ENCODE results near the gene ARL10. TPM values are rescaled to one million over a fixed set of nuclear protein-coding genes. Genes with fewer than 3 reads are reported as not detected.

The ARL10 gene
- polyA plus RNA-seq, 1 of the 3 experiments (the other 2 are of a cell fraction), result 4.6 TPM

DNA sequence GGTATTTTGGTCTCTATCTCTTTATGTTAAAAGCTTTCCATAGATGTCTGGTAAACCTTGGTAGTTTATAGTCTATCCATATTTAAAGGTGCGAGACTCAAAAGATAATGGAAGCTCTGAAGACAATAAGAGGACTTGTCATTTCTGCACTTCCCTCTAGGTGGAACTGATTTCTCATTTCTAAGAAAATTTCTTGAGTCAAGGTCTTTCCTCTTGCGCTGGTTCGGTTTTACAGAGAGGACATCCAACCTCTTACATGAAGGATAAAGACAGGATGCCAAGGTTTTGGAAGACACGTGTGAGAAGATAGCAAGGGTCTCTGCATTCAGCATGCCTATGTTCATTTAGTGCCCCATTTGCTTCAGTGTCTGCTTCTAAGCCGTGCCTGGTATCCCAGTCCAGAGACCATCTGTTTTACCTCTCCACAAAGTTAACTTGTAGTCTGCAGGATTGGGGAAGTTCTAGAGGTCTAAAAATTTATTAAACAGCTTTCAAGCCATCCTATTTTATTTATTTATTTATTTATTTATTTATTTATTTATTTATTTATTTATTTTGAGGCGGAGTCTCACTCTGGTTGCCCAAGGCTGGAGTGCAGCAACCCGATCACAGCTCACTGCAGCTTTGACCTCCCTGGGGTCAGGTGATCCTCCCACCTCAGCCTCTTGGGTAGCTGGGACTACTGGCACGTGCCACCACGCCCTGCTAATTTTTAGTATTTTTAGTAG is 45.3 kb upstream of the ARL10 start:
- CTCF ChIA-PET, result interaction anchor here (0.9 kb wide), 1 partner anchor 590 kb away, joined by 3 read pairs; no protein-coding TSS in a partner anchor
- Histone ChIP-seq H4K20me1 (ENCODE audit: insufficient read depth) (no peaks in the 10 kb centered on the region), H3K4me3 (ENCODE audit: low read depth in 2 of 2, low read length in 1 of 2) (no peak overlapping the region), H3K27ac (ENCODE audit: low read depth in 2 of 2, low read length in 1 of 2) (no peak overlapping the region), H3F3A (replicated peaks; ENCODE audit: insufficient read depth) (no peaks in the 10 kb centered on the region), H3K9ac (no peak overlapping the region), H3K9me2 (no peaks in the 10 kb centered on the region), H3K9me3 (no peaks in the 10 kb centered on the region), H3K36me3 (replicated peaks in 1 of 2; ENCODE audit: control insufficient read depth in 1 of 2, insufficient read depth in 2 of 2, low read length in 1 of 2) (peaks cover 24 to 30% of the 10 kb centered on the region in 2 experiments), H3K27me3 (ENCODE audit: insufficient read depth) (no peaks in the 10 kb centered on the region), H3K4me2 (no peak overlapping the region), H2AFZ (ENCODE audit: low read depth) (no peak overlapping the region), H3K4me1 (ENCODE audit: control insufficient read depth in 1 of 2, insufficient read depth in 2 of 2, low read depth in 1 of 2, low read length in 1 of 2) (no peaks in the 10 kb centered on the region), H3K79me2 (ENCODE audit: insufficient read depth) (no peaks in the 10 kb centered on the region)
- no peak for DNase-seq
- TF ChIP-seq FOXM1 (IDR thresholded peaks at IDR 0.05; ENCODE audit: low read depth) (no peak), GATA2 (CRISPR knock-in tag; IDR thresholded peaks at IDR 0.05) (no peak), RXRA (IDR thresholded peaks at IDR 0.05; ENCODE audit: borderline replicate concordance, low read depth) (no peak), RAD21 (IDR thresholded peaks at IDR 0.05; ENCODE audit: low read length) (no peak), TCF12 (IDR thresholded peaks at IDR 0.05) (no peak), YY1 (IDR thresholded peaks at IDR 0.05; ENCODE audit: low read depth) (no peak), MXI1 (IDR thresholded peaks at IDR 0.05; ENCODE audit: low read depth, low read length) (no peak), CHD2 (IDR thresholded peaks at IDR 0.05; ENCODE audit: low read length, partially characterized antibody) (no peak), SMC3 (IDR thresholded peaks at IDR 0.05; ENCODE audit: low read depth, low read length) (no peak), ELF1 (IDR thresholded peaks at IDR 0.05) (no peak), EZH2phosphoT487 (IDR thresholded peaks at IDR 0.05; ENCODE audit: borderline replicate concordance, low read depth) (no peak), RFX5 (IDR thresholded peaks at IDR 0.05; ENCODE audit: low read length) (no peak), NFIC (IDR thresholded peaks at IDR 0.05; ENCODE audit: borderline replicate concordance) (no peak), SIN3A (IDR thresholded peaks at IDR 0.05; ENCODE audit: borderline replicate concordance, low read depth, low read length) (no peak), EP300 (IDR thresholded peaks at IDR 0.05; ENCODE audit: borderline replicate concordance in 1 of 2, low read depth in 1 of 2, low read length in 1 of 2) (no peak)
- TF ChIP-seq, protein P1, sequence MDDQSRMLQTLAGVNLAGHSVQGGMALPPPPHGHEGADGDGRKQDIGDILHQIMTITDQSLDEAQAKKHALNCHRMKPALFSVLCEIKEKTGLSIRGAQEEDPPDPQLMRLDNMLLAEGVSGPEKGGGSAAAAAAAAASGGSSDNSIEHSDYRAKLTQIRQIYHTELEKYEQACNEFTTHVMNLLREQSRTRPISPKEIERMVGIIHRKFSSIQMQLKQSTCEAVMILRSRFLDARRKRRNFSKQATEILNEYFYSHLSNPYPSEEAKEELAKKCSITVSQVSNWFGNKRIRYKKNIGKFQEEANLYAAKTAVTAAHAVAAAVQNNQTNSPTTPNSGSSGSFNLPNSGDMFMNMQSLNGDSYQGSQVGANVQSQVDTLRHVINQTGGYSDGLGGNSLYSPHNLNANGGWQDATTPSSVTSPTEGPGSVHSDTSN (IDR thresholded peaks at IDR 0.05), result no peak
- TF ChIP-seq, protein P2, sequence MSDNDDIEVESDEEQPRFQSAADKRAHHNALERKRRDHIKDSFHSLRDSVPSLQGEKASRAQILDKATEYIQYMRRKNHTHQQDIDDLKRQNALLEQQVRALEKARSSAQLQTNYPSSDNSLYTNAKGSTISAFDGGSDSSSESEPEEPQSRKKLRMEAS (IDR thresholded peaks at IDR 0.05; ENCODE audit: low read depth), result no peak
- TF ChIP-seq, protein P3, sequence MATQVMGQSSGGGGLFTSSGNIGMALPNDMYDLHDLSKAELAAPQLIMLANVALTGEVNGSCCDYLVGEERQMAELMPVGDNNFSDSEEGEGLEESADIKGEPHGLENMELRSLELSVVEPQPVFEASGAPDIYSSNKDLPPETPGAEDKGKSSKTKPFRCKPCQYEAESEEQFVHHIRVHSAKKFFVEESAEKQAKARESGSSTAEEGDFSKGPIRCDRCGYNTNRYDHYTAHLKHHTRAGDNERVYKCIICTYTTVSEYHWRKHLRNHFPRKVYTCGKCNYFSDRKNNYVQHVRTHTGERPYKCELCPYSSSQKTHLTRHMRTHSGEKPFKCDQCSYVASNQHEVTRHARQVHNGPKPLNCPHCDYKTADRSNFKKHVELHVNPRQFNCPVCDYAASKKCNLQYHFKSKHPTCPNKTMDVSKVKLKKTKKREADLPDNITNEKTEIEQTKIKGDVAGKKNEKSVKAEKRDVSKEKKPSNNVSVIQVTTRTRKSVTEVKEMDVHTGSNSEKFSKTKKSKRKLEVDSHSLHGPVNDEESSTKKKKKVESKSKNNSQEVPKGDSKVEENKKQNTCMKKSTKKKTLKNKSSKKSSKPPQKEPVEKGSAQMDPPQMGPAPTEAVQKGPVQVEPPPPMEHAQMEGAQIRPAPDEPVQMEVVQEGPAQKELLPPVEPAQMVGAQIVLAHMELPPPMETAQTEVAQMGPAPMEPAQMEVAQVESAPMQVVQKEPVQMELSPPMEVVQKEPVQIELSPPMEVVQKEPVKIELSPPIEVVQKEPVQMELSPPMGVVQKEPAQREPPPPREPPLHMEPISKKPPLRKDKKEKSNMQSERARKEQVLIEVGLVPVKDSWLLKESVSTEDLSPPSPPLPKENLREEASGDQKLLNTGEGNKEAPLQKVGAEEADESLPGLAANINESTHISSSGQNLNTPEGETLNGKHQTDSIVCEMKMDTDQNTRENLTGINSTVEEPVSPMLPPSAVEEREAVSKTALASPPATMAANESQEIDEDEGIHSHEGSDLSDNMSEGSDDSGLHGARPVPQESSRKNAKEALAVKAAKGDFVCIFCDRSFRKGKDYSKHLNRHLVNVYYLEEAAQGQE (IDR thresholded peaks at IDR 0.05; ENCODE audit: low read depth, low read length), result no peak
- POLR2A ChIA-PET, result no interaction called here
- 95% methylated on average over 9 of the region's 9 CpGs for WGBS (ENCODE audit: low lambda C conversion rate)

Measured in SK-N-SH (cell line).